K562 (cell line): ENCODE measurements around the gene ZSCAN29. TPM values are rescaled to one million over a fixed set of nuclear protein-coding genes. Genes with fewer than 3 reads are reported as not detected.

Experiments
- ATAC-seq: fragments of 200-7000 bp; cut with Tn5 transposase; 3 replicates; pipeline ENCODE4 v1.9.1; 2020; ENCODE audit warnings: moderate library complexity
- BruUV-seq: library from RNA; stranded (reverse); fragments of 400-500 nt; replicated peaks from 2 replicates; lab custom pipeline; 2021; lab: Mats Ljungman, UMichigan
- CTCF ChIA-PET: fragments of 300-600 bp; formaldehyde crosslinking; extraction: SDS; loops from one replicate; lab custom pipeline; 2021; ENCODE audit warnings: low intra/inter-chr PET ratio; lab: Yijun Ruan, JAX
- POLR2A ChIA-PET: fragments of 300-600, 350-650 bp; sonication (Branson Sonifier 250); formaldehyde crosslinking; extraction: SDS; loops from one replicate; lab custom pipeline; 2021; ENCODE audit warnings: antibody characterized with exemption, inconsistent platforms; lab: Yijun Ruan, JAX
- DNase-seq, 4 experiments: peaks; one replicate each; pipeline versions ENCODE4 v3.0.0 to v3.0.0-alpha.2; 2011 to 2018; ENCODE audit warnings: low spot score in 3 of 4, mixed read lengths in 3 of 4; ENCODE audit errors: extremely low read depth in 1 of 4
- FAIRE-seq: peaks from 2 replicates; lab custom pipeline; 2011; peaks lifted over from hg19 to GRCh38; lab: Jason Lieb, UNC
- H2AFZ ChIP-seq: 2 replicates; pipeline ENCODE4 v1.6.0; 2011; ENCODE audit warnings: low read depth, low read length, control low read depth, inconsistent platforms
- H3K27ac ChIP-seq: fragments of 200-600 bp; 3 replicates; pipeline ENCODE4 v1.8.0; 2011; ENCODE audit warnings: low read depth, mild to moderate bottlenecking, control low read depth, inconsistent platforms, low read length, moderate library complexity, mixed read lengths; ENCODE audit errors: extremely low read depth
- H3K27me3 ChIP-seq, 2 experiments: fragments of 300-600 bp in 1 of 2; 2 replicates in 1 of 2; 3 replicates in 1 of 2; pipeline versions ENCODE4 v1.6.0 to v1.8.0; 2011; ENCODE audit warnings: inconsistent platforms in 2 of 2, low read length in 2 of 2, mild to moderate bottlenecking in 1 of 2, mixed read lengths in 1 of 2, moderate library complexity in 1 of 2; ENCODE audit not compliant: control insufficient read depth in 2 of 2, insufficient read depth in 2 of 2
- H3K36me3 ChIP-seq: fragments of 300-600 bp; 3 replicates; pipeline ENCODE4 v1.8.0; 2011; ENCODE audit warnings: mild to moderate bottlenecking, low read length, inconsistent platforms; ENCODE audit not compliant: control insufficient read depth, insufficient read depth
- H3K4me1 ChIP-seq, 2 experiments: fragments of 200-600 bp in 1 of 2; replicated peaks in 1 of 2; 2 replicates in 1 of 2; 3 replicates in 1 of 2; pipeline versions ENCODE4 v1.5.1 to v1.8.0; 2011; ENCODE audit warnings: inconsistent platforms in 2 of 2, low read length in 2 of 2, mild to moderate bottlenecking in 1 of 2, mixed read lengths in 1 of 2, moderate library complexity in 1 of 2; ENCODE audit not compliant: control insufficient read depth in 2 of 2, insufficient read depth in 2 of 2
- H3K4me2 ChIP-seq: 2 replicates; pipeline ENCODE4 v1.6.1; 2011; ENCODE audit warnings: low read length, control low read depth, inconsistent platforms, mixed read lengths; ENCODE audit not compliant: insufficient read depth
- H3K4me3 ChIP-seq: fragments of 200-600 bp; sonication (generic), shearing (Covaris generic); 2 replicates; pipeline ENCODE4 v1.5.1; 2016; ENCODE audit warnings: control low read depth, inconsistent platforms
- H3K79me2 ChIP-seq: fragments of 200-600 bp; 3 replicates; pipeline ENCODE4 v1.8.0; 2011; ENCODE audit warnings: low read length, inconsistent platforms; ENCODE audit not compliant: control insufficient read depth, insufficient read depth
- H3K9ac ChIP-seq, 2 experiments: 2 replicates each; pipeline versions ENCODE4 v1.6.0 to v1.6.1; 2011; ENCODE audit warnings: low read depth in 2 of 2, low read length in 2 of 2, control low read depth in 1 of 2, inconsistent platforms in 1 of 2, mild to moderate bottlenecking in 1 of 2, mixed read lengths in 1 of 2; ENCODE audit not compliant: insufficient read depth in 1 of 2
- H3K9me1 ChIP-seq: one replicate; pipeline ENCODE4 v1.6.0; 2011; ENCODE audit warnings: inconsistent platforms, mild to moderate bottlenecking, low read length, moderate library complexity; ENCODE audit not compliant: control insufficient read depth, insufficient read depth
- H3K9me3 ChIP-seq: replicated peaks from 2 replicates; pipeline ENCODE4 v1.5.1; 2011; ENCODE audit warnings: low read depth, low read length, inconsistent platforms; ENCODE audit not compliant: control insufficient read depth, insufficient read depth
- H4K20me1 ChIP-seq: replicated peaks from 2 replicates; pipeline ENCODE4 v1.6.1; 2011; ENCODE audit warnings: low read length, inconsistent platforms, mixed read lengths; ENCODE audit not compliant: control insufficient read depth, insufficient read depth
- GTF2B ChIP-seq: IDR thresholded peaks from 2 replicates; pipeline ENCODE4 v1.6.1; 2011; ENCODE audit not compliant: insufficient read length; ENCODE audit errors: extremely low read depth
- MNT ChIP-seq, 2 experiments: fragments of 450-650 bp; conservative IDR thresholded peaks; 2 replicates each; pipeline ENCODE4 v1.6.1; 2017; ENCODE audit warnings: mild to moderate bottlenecking in 2 of 2, moderate library complexity in 2 of 2
- NFRKB ChIP-seq: fragments of 450-650 bp; IDR thresholded peaks from 2 replicates; pipeline ENCODE4 v1.6.1; 2016; ENCODE audit warnings: low read depth
- RBM22 ChIP-seq: fragments of 200-400 bp; formaldehyde crosslinking; IDR thresholded peaks from 2 replicates; pipeline ENCODE4 v1.6.1; 2018; ENCODE audit warnings: low read length, low read depth; ENCODE audit not compliant: poor library complexity, severe bottlenecking
- RCOR1 ChIP-seq, 2 experiments: IDR thresholded peaks; 2 replicates each; pipeline ENCODE4 v1.6.1; 2012; ENCODE audit warnings: low read depth in 2 of 2, low read length in 2 of 2, borderline replicate concordance in 1 of 2, improper control_type of control experiment in 1 of 2
- SP1 ChIP-seq: sonication (generic); formaldehyde crosslinking; IDR thresholded peaks from 2 replicates; pipeline ENCODE4 v1.8.1; 2022; ENCODE audit warnings: mild to moderate bottlenecking, missing genetic modification reagents
- TARDBP ChIP-seq: fragments of 450-650 bp; IDR thresholded peaks from 2 replicates; pipeline ENCODE4 v1.6.1; 2016
- TRIM24 ChIP-seq, 2 experiments: fragments of 450-650 bp; IDR thresholded peaks; 2 replicates each; pipeline ENCODE4 v1.6.1; 2016
- ZC3H11A ChIP-seq: IDR thresholded peaks from 2 replicates; pipeline ENCODE4 v1.6.1; 2012; ENCODE audit warnings: low read depth, low read length, improper control_type of control experiment
- ZFP1 ChIP-seq: fragments of 450-650 bp; formaldehyde crosslinking; IDR thresholded peaks from 2 replicates; pipeline ENCODE4 v1.4.0; 2020; ENCODE audit warnings: mild to moderate bottlenecking, mixed read lengths
- ZNF121 ChIP-seq: sonication (generic); formaldehyde crosslinking; conservative IDR thresholded peaks from 2 replicates; pipeline ENCODE4 v1.8.0; 2022; ENCODE audit warnings: missing genetic modification reagents
- WGBS: fragments of 100-300 bp; shearing (Covaris generic); methylation state at CpG from one replicate; pipeline ENCODE4 v1.1.6; 2016; ENCODE audit warnings: low coverage, mixed read lengths; ENCODE audit not compliant: insufficient coverage; ENCODE audit errors: missing lambda C conversion rate; 5-methylcytosine and 5-hydroxymethylcytosine counted together
- in situ Hi-C: fragments of 300-500 bp; cut with MboI; formaldehyde crosslinking; loops from 4 replicates; pipeline ENCODE4 v1.15.0; 2018; ENCODE audit warnings: inconsistent platforms, mixed read lengths
- intact Hi-C: fragments of 100-400 bp; cut with micrococcal nuclease; formaldehyde crosslinking; loops from 2 replicates; pipeline ENCODE4 v1.14.2; 2022
- polyA plus RNA-seq, 8 experiments: library from polyadenylated mRNA; depleted of rRNA in 4 of 8; stranded (reverse) in 5 of 8; unstranded in 3 of 8; fragments of >200 nt; fragmentation: Nextera tagmentation in 2 of 8; fragmentation: Illumina TruSeq in 1 of 8; extraction: Ambion mirVana in 2 of 8; extraction: Trizol in 1 of 8; gene quantifications; 2 replicates each; pipeline versions ENCODE4 v1.2.1 to v1.2.3, GENCODE V29; 2011 to 2014; ENCODE audit warnings: inconsistent platforms in 1 of 8, missing spikeins in 1 of 8
- total RNA-seq, 7 experiments: library from RNA; depleted of rRNA in 6 of 7; stranded (reverse); fragments of >200 nt in 6 of 7; fragmentation: Illumina TruSeq in 2 of 7; extraction: Trizol in 2 of 7; gene quantifications; 2 replicates each; pipeline versions ENCODE4 v1.2.1 to v1.2.3, GENCODE V29; 2011 to 2021; ENCODE audit warnings: low replicate concordance in 1 of 7
- TF ChIP-seq, protein P1 (sequence below): fragments of 200-800 bp; sonication (Bioruptor generic); IDR thresholded peaks from 2 replicates; pipeline ENCODE4 v1.6.1; 2017; ENCODE audit warnings: missing genetic modification characterization, missing compliant biosample characterization
- TF ChIP-seq, protein P2 (sequence below): fragments of 450-650 bp; IDR thresholded peaks from 2 replicates; pipeline ENCODE4 v1.6.1; 2017; ENCODE audit warnings: mild to moderate bottlenecking, moderate library complexity
- TF ChIP-seq, protein P3 (sequence below): fragments of 250-450 bp; sonication (Bioruptor Pico); IDR thresholded peaks from 2 replicates; pipeline ENCODE4 v1.9.0; 2021; ENCODE audit warnings: mild to moderate bottlenecking

The ZSCAN29 gene
- total and polyA plus RNA-seq, 9 of the 15 experiments (the other 6 are each of a cell fraction or from before 2014, with no cell fraction given), result 2.5 to 28.6 (median 19.7) TPM

- H3K4me2 ChIP-seq, result peak within 1 kb of the TSS; percentile 97
- DNase-seq, result peak; percentile 91 to 97 (median 94)
- peak within 1 kb of the TSS; percentile 97 for H2AFZ ChIP-seq
- TSS peak; percentile 57 for BruUV-seq
- H3K4me3 ChIP-seq, result peak within 1 kb of the TSS; percentile 60
- CTCF ChIA-PET, result no interaction called here
- under 1% methylated on average over 64 of the region's 86 CpGs for WGBS
- H4K20me1 ChIP-seq, result no peaks in the 10 kb centered on the region; the same call in 1 of the 2 replicates
- in situ Hi-C loops (no loop called here), intact Hi-C loops (loop anchor here (1.0 kb wide), 1 partner anchor 41 kb away; the partner anchor contains the start of genes TUBGCP4 and ZSCAN29)
- H3K9me3 ChIP-seq, result no peaks in the 10 kb centered on the region
- H3K79me2 ChIP-seq, result peaks cover 40% of the 10 kb centered on the region
- POLR2A ChIA-PET, result interaction anchor here (0.6 to 1.8 kb wide), 7 partner anchors 14 to 100 kb away, joined by 3 to 6 read pairs (median 3); no protein-coding TSS in a partner anchor
- FAIRE-seq, result peak; percentile 97
- peak within 1 kb of the TSS; percentile 86 to 99 for H3K9ac ChIP-seq
- ATAC-seq, result peak; percentile 94
- peak within 1 kb of the TSS; percentile 96 for H3K27ac ChIP-seq
- H3K36me3 ChIP-seq, result peaks cover 34% of the 10 kb centered on the region
- H3K9me1 ChIP-seq, result no peaks in the 10 kb centered on the region
- peaks cover 14 to 15% of the 10 kb centered on the region in 2 experiments; a peak in 4 of 5 replicates for H3K4me1 ChIP-seq
- H3K27me3 ChIP-seq, result no peaks in the 10 kb centered on the region
- TF ChIP-seq ZNF121 (no peak), MNT (conservative IDR thresholded peaks at IDR 0.05) (peak; percentile 88 to 95), GTF2B (peak; percentile 59), NFRKB (peak; percentile 38; the same call in 1 of the 2 replicates), RCOR1 (IDR thresholded peaks at IDR 0.05; ENCODE audit: borderline replicate concordance in 1 of 2, low read depth in 2 of 2, low read length in 2 of 2) (peak in 1 of 2 experiments; percentile 54; a peak in 2 of 4 replicates), TARDBP (0 out of 2 replicates have a peak, but pooled peaks have one; percentile 19), TRIM24 (IDR thresholded peaks at IDR 0.05) (peak; percentile 57 to 85; a peak in 1 of 4 replicates), ZFP1 (CRISPR knock-in tag) (no peak), SP1 (CRISPR knock-in tag) (peak; percentile 90), ZC3H11A (no peak), RBM22 (peak; percentile 76)
- TF ChIP-seq, protein P1, sequence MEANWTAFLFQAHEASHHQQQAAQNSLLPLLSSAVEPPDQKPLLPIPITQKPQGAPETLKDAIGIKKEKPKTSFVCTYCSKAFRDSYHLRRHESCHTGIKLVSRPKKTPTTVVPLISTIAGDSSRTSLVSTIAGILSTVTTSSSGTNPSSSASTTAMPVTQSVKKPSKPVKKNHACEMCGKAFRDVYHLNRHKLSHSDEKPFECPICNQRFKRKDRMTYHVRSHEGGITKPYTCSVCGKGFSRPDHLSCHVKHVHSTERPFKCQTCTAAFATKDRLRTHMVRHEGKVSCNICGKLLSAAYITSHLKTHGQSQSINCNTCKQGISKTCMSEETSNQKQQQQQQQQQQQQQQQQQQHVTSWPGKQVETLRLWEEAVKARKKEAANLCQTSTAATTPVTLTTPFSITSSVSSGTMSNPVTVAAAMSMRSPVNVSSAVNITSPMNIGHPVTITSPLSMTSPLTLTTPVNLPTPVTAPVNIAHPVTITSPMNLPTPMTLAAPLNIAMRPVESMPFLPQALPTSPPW, result peak; percentile 70
- TF ChIP-seq, protein P2, sequence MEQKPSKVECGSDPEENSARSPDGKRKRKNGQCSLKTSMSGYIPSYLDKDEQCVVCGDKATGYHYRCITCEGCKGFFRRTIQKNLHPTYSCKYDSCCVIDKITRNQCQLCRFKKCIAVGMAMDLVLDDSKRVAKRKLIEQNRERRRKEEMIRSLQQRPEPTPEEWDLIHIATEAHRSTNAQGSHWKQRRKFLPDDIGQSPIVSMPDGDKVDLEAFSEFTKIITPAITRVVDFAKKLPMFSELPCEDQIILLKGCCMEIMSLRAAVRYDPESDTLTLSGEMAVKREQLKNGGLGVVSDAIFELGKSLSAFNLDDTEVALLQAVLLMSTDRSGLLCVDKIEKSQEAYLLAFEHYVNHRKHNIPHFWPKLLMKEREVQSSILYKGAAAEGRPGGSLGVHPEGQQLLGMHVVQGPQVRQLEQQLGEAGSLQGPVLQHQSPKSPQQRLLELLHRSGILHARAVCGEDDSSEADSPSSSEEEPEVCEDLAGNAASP, result no peak
- TF ChIP-seq, protein P3, sequence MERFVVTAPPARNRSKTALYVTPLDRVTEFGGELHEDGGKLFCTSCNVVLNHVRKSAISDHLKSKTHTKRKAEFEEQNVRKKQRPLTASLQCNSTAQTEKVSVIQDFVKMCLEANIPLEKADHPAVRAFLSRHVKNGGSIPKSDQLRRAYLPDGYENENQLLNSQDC, result no peak; the same call in 1 of the 2 replicates
Observed at GRCh38 chr15:43329960-43330779, 40.7 kb downstream of the ZSCAN29 start, which contains the start of gene LCMT2. Gene LCMT2 (minus strand): TSS chr15:43330573. CDS start chr15:43330489, 84 bp downstream.
